GM08714 (cell line): ENCODE results near the gene MTA2.
"Not testable (repeated sequence)": the region's sequence is repeated elsewhere in the genome, so short reads cannot be mapped to it uniquely, and the experiment has no call there.

Experiments used
- H3K4me3 ChIP-seq: fragments of 200-500 bp; sonication (Bioruptor generic); 2 replicates; pipeline ENCODE4 v1.5.1; 2014; ENCODE audit warnings: mild to moderate bottlenecking, low read length, inconsistent platforms
- ZNF274 ChIP-seq: IDR thresholded peaks from 2 replicates; pipeline ENCODE4 v1.6.1; 2012; ENCODE audit warnings: mild to moderate bottlenecking, low read depth, low read length

Gene MTA2

DNA sequence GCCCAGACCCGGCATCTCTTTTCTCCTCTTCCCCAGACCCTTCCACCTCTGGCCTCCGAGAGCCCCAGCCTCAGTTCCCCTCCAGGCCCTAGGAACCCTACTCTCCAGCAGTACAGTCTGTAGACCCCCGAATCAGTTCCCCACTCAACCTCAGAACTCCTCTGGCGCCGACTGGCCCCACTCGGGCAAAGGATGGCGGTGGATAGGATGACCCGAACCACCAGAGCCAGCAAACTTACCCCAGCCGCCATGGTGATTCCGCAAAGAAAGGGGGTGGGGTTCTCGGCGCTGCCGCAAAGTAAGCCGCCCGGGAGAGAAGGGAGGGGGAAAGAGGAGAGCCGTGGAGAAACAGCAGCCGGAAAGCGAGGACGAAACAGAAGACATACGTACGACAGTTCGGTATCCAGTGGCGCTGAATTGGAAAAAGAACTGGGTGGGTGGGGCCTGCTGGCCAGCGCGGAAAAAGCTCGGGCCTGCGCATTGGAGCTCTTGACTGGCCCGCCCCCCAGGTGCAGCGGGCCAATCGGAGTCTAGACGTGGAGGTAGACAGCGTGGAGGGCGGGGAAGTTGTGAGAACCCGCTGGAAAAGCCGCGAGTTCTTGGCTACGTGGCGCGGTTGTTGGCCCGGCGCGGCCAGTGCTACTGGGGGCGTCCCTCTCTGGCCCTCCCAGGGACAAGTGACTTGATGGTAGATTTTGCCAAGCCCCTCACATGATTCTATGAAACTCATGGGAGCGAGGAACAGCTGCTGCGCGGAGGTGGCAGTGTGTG is 27.9 kb downstream of the MTA2 start, which contains the start of gene EEF1G:
Gene EEF1G (minus strand): TSS at position 300 of the 771 bp plus-strand sequence. CDS start 49 bp downstream, at position 251.
- peak within 1 kb of the TSS; percentile 86 for H3K4me3 ChIP-seq
- TF ChIP-seq ZNF274, result no peak

DNA sequence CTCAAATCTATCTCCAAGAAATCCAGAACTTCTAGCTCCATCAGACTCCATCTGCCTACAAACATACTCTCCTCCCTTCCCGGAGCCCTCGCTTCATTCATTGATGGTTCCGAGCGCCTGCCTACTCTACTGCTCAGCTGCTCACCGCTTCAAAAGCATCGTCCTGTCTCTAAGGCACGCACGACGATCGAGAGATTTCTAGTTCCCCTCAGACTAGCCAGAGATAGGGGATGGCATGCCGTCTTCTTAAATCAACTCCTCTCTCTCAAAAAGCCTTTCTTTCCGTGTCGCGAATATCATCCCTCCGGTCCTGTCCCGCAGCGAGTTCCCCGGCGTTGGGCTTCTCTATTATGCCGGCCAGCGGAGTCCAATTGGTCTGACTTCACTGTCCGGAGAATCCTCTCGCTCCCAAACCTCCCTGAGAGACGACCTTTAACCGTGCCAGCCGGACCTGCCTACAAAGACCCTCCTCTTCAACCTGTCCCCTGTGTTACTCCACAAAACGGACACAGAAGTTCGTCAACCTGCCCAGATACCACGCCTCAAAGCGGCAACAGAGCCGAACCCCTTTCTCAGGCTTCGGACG is 28.6 kb downstream of the MTA2 start:
- TF ChIP-seq ZNF274, result no peak
- H3K4me3 ChIP-seq, result peak overlapping the region; percentile 86

DNA sequence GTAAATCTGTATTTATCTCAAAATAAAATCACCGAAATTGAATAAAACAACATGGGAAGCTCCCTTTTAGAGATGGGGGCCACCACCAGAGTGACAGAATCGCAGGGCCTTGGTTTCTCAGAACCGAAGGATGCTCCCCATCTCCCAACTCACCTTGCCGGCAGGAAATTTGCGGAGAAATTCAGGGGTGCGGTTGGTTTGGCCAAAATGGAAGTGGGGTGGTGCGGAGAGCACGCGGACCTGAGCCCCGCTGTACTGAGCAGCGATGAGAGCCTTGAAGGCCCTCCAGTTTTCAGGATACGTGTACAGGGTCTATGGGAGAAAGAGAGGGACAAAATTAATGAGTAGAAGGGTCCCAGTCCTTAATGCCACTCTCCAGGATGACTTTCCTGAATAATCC is 29.2 kb downstream of the MTA2 start:
- TF ChIP-seq ZNF274, result no peak

DNA sequence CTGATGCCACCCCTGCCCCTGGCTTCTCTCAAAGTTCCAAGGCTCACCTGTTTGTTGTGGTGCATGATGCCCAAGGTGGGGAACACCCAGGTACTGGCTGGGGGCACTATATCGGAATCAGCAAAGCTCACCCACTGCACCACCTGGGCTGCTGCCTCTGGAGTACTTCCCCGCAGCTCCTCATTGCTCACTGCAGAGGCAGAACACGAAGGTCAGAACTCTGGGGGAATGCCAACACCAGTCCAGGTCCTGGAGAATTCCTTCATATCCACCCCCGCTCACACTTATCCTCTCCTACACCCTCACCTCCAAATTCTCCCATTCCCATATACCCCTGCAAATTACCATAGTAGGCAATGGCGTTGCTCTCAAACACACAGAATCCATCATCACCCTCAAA is 30.2 kb downstream of the MTA2 start:
- not testable (repeated sequence) for H3K4me3 ChIP-seq

More for the DNA sequence above, 29.2 kb downstream of the MTA2 start:
- peak overlapping the region; percentile 86 for H3K4me3 ChIP-seq

DNA sequence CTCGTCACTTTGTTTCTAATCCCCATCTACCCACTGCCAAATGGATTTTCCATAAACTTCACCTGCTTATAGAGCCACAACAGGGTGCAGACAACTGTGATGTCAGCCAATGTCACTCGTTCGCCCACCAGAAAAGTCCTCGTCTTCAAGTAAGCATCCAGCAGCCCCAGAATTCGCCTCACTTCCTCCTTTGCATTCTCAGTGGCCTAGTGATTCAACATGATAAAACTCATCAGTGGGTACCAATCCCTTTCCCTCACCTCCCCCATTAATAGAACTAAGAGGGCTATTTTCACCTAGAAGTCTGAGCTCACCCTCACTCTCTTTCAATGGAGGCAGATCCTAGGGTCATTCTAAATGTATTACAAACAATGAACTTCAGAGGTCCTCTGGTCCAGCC is 30.8 kb downstream of the MTA2 start:
- H3K4me3 ChIP-seq, result not testable (repeated sequence)

DNA sequence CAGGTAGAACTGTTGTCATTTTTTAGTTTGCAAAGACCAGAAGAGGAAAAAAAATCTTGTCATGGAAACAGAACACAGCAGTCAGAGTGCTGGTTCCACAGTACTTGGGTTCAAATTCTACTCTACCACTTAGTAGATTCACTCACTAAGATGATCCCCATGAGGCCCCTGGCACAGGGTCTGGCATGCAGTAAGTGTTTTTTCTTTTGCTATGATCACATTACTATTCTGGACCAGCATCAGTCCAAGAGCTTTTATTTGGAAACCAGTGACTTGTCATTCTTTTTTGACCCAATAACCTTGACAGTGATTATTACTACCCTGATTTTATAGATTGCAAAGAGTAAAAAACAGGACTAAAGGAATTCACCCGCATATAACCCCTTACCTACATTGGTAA is 32.1 kb downstream of the MTA2 start:
- H3K4me3 ChIP-seq, result no peak overlapping the region
- no peak for TF ChIP-seq ZNF274

DNA sequence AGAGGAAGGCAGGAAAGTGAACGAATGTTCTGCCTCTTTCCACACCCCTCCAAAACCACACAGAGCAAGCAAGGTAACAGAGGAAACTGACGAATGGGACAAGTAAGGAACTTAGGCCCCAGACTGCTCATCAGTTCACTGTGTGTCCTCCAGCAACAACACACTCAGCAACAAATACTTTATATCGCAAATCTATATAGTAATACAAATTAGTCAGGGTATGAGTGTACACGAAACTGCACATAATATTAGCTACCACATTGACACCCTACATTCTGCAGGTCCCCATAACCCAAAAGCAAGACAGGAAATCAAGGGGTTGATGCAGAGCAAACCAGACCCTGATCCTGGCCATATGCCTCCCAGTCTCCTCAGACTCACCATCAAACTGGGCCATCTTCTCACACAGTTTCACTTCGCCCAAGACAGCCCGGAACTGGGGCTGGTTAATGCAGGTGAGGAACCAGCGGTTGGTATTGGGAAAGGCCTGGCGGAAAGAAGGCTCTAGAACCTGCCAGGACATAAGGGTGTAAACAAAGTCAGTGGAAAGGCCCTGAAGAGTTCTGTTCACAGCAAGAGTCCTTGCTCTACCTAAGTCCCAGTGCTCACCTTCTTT is 34.5 kb downstream of the MTA2 start:
- H3K4me3 ChIP-seq, result no peak overlapping the region
- no peak for TF ChIP-seq ZNF274

DNA sequence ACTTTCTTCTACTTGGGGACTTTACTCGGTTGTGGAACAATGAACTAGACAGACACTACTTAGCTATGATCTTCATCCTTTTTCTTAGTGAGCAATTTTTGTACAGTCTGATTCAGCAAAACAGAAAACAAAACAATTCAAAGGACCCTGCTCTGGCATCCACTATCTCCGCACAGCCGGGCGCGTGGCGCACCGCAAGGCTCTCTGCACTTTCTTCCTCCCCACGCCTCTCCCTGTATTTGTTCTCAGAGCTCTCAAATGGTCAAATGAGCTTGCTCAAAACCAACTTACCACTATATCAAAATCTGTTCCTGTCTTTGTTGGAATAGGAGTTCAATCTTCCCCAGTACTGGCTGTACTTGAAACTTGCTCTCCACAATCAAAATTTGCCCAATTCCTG is 35.4 kb downstream of the MTA2 start:
- H3K4me3 ChIP-seq, result no peak overlapping the region
- no peak for TF ChIP-seq ZNF274

DNA sequence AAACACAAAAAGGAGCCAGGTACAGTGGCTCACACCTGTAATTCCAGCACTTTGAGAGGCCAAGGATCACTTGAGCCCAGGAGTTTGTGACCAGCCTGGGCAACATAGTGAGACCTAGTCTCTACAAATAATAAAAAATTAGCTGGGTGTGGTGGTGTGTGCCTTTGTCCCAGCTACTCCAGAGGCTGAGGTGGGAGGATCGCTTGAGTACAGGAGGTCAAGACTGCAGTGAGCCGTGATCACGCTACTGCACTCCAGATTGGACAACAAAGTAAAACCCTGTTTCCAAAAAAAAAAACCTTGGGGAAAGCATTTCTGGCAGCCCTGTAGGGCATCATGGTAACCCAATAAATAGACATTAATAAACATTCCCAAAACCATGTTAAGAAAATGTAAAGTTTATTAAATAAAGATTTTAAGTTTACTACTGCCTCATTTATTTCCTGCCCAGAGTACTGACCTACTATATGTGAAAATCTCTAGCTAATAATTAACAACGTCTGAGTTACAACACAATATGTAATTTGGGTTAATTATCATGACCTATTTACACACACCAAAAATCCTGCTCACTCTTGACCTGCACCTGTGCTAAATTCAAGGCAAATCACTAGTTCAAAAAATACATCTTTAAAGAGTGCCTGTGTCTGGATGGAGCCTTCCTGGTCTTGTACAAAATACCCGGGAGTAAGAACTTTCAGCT is 36.4 kb downstream of the MTA2 start:
- TF ChIP-seq ZNF274, result no peak
- no peak overlapping the region for H3K4me3 ChIP-seq

DNA sequence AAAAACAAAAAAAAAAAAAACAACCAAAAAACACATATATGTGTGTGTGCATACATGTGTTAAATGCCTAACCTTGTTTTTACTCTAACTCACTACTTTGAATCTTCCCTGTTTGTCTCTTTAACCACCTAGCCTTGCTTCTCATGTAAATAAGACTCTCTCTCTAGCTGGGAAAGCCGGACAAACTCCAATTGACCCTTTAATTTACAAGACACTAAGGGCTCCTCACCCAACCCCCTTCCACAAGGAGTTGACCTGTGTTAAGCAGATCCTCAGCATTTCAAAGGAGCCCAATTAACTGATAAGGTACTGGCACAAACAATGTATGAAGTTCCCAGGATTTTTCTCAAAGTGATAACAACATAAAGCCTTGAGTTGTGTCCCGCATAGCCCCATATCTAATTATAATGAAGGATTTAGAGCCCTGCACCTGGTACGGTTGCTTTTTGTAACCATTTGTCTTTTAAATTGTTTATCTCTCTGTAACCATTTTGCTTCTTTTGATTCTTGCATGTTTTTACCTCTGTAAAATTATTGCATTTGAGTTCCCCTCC is 39.9 kb downstream of the MTA2 start:
- not testable (repeated sequence) for H3K4me3 ChIP-seq

DNA sequence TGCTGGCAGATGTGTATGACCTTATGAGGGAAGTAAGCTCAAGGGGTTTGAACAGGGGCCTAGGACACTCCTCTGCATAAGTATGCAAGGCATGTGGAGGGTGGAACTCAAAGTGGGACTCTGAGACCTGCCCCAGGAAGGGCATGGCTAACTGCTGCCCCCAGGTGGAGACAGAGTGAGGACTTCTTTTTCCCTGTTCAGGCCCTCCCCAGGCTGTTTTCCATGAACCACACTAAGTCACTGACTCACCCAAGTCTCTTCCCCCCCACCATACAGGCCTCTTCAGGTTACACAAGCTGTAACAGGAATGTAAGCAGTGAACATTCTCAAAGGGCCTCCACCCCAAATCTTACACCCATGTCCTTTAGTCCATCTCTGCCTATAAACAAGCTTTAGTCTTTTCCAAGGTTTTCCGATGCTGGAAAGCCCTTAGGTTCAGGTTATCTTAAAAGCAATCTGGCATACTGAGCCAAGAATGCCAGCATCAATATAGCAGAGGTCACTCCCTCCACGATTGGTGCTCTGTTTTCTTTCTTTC is 41.0 kb downstream of the MTA2 start:
- no peak overlapping the region for H3K4me3 ChIP-seq
- no peak for TF ChIP-seq ZNF274

DNA sequence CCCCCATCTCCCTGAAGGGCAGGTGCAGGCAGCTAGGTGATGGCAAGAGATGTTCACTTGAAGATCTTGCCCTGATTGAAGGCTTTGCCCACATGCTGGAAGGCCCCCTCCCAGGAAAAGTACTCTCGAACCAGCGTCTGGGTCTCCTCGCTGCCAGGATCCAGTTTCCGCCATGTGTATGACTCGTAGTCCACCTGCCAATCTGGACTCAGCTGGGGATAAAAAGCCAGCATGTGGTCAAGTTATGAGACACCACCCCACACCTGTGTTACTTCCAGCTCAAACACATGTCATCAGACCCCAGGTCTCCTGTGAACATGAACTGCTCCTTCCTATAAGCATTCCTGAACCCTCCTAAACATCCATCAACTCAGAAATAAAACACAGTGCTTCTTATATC is 42.0 kb downstream of the MTA2 start:
- H3K4me3 ChIP-seq, result not testable (repeated sequence)

DNA sequence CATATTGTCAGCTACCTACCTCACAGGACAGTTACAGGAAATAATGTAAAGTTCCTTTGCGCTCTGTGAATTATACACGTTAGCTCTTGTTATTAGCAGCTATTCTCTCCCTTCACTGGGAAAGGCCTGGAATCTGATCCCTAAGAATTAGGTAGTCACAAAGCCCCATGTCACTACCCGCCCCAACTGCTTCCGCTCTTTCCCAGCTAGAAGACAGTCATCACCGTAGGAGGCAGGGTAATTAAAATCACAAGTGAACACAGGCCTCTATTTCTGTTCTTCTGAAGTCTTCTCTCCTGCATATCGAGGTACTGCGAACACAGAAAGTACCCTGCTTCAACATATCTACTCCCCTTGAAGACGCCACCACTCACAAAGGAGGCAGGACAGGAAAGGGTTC is 42.5 kb downstream of the MTA2 start:
- no peak for TF ChIP-seq ZNF274
- no peak overlapping the region for H3K4me3 ChIP-seq

DNA sequence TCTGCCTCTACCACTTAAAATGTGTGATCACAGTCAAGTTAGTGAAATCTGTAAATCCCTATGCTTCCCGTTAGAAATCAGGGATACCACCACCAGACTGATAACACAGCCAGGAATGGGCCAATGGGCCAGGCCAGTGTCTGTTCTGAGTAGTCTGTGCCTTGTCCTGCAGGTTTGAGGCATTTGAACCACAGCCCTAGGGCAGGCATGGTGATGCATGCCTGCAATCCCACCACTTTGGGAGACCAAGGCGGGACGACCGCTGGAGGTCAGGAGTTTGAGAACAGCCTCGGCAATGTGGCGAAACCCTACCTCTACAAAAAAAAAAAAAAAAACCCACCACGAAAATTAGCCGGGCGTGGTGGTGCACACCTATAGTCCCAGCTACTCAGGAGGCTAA is 43.0 kb downstream of the MTA2 start:
- TF ChIP-seq ZNF274, result no peak
- no peak overlapping the region for H3K4me3 ChIP-seq
